WTC11 (cell line): Measurements from ENCODE around the gene RAD50. TPM values are rescaled to one million over a fixed set of nuclear protein-coding genes. Genes with fewer than 3 reads are reported as not detected.

ENCODE experiments used
- ATAC-seq: fragments of 200-7000 bp; cut with Tn5 transposase; 2 replicates; pipeline ENCODE4 v1.10.0; 2021; ENCODE audit warnings: mild to moderate bottlenecking, moderate library complexity
- CTCF ChIA-PET: fragments of 300-600 bp; sonication (Branson Sonifier 250); formaldehyde crosslinking; loops from one replicate; lab custom pipeline; 2021; ENCODE audit warnings: antibody characterized with exemption; lab: Charles Lee
- POLR2A ChIA-PET: fragments of 350-600 bp; sonication (Branson Sonifier 250); formaldehyde crosslinking; loops from one replicate; lab custom pipeline; 2021; ENCODE audit warnings: antibody characterized with exemption; lab: Charles Lee
- DNase-seq: peaks from one replicate; pipeline ENCODE4 v3.0.0; 2021; ENCODE audit warnings: low spot score
- H3K27ac Mint-ChIP-seq: 2 replicates; pipeline ENCODE4 v1.8.0; 2021; ENCODE audit warnings: mixed read lengths
- H3K27me3 Mint-ChIP-seq: 2 replicates; pipeline ENCODE4 v1.8.0; 2021; ENCODE audit warnings: low read depth, mild to moderate bottlenecking, moderate library complexity, mixed read lengths
- H3K36me3 Mint-ChIP-seq: 2 replicates; pipeline ENCODE4 v1.8.0; 2021; ENCODE audit warnings: mixed read lengths
- H3K4me1 Mint-ChIP-seq: 2 replicates; pipeline ENCODE4 v1.8.0; 2022; ENCODE audit warnings: mixed read lengths
- H3K4me3 Mint-ChIP-seq: 2 replicates; pipeline ENCODE4 v1.8.0; 2021; ENCODE audit warnings: mild to moderate bottlenecking, moderate library complexity, mixed read lengths
- H3K9me3 Mint-ChIP-seq: 2 replicates; pipeline ENCODE4 v1.8.0; 2021; ENCODE audit warnings: mixed read lengths
- CREM ChIP-seq: sonication (generic); formaldehyde crosslinking; IDR thresholded peaks from 2 replicates; pipeline ENCODE4 v1.8.1; 2022; ENCODE audit warnings: mild to moderate bottlenecking, missing genetic modification reagents, moderate library complexity
- ELF4 ChIP-seq: sonication (generic); formaldehyde crosslinking; IDR thresholded peaks from 2 replicates; pipeline ENCODE4 v1.8.1; 2022; ENCODE audit warnings: low read depth, mild to moderate bottlenecking, moderate library complexity, missing genetic modification reagents
- FOXP1 ChIP-seq: sonication (generic); formaldehyde crosslinking; IDR thresholded peaks from 2 replicates; pipeline ENCODE4 v1.8.0; 2022; ENCODE audit warnings: missing genetic modification reagents, mild to moderate bottlenecking, moderate library complexity, borderline replicate concordance
- GABPB1 ChIP-seq: sonication (generic); formaldehyde crosslinking; IDR thresholded peaks from 2 replicates; pipeline ENCODE4 v1.8.1; 2023; ENCODE audit warnings: mild to moderate bottlenecking, missing genetic modification reagents
- IRF1 ChIP-seq: sonication (generic); formaldehyde crosslinking; IDR thresholded peaks from 2 replicates; pipeline ENCODE4 v1.8.0; 2023; ENCODE audit warnings: missing genetic modification reagents
- IRF2 ChIP-seq: sonication (generic); formaldehyde crosslinking; IDR thresholded peaks from 2 replicates; pipeline ENCODE4 v1.8.0; 2022; ENCODE audit warnings: low read depth, missing genetic modification reagents, borderline replicate concordance
- NFE2L1 ChIP-seq: sonication (generic); formaldehyde crosslinking; IDR thresholded peaks from 2 replicates; pipeline ENCODE4 v1.8.1; 2023; ENCODE audit warnings: missing genetic modification reagents
- NFYB ChIP-seq: sonication (generic); formaldehyde crosslinking; conservative IDR thresholded peaks from 2 replicates; pipeline ENCODE4 v1.8.0; 2022; ENCODE audit warnings: low read depth, missing genetic modification reagents
- NR2C2 ChIP-seq: sonication (generic); formaldehyde crosslinking; IDR thresholded peaks from 2 replicates; pipeline ENCODE4 v1.8.0; 2022; ENCODE audit warnings: mild to moderate bottlenecking, missing genetic modification reagents
- OVOL2 ChIP-seq: fragments of 250-450 bp; sonication (Bioruptor Pico); IDR thresholded peaks from 2 replicates; pipeline ENCODE4 v1.9.0; 2021; ENCODE audit warnings: mild to moderate bottlenecking, borderline replicate concordance
- PREB ChIP-seq: sonication (generic); formaldehyde crosslinking; IDR thresholded peaks from 2 replicates; pipeline ENCODE4 v1.8.1; 2022; ENCODE audit warnings: mild to moderate bottlenecking, missing genetic modification reagents, moderate library complexity, borderline replicate concordance
- RELA ChIP-seq: sonication (generic); formaldehyde crosslinking; IDR thresholded peaks from 2 replicates; pipeline ENCODE4 v1.8.1; 2022; ENCODE audit warnings: missing genetic modification reagents, mild to moderate bottlenecking, borderline replicate concordance
- SOX15 ChIP-seq: fragments of 250-450 bp; sonication (Bioruptor Pico); IDR thresholded peaks from 2 replicates; pipeline ENCODE4 v1.9.0; 2021; ENCODE audit warnings: mild to moderate bottlenecking
- ZMAT4 ChIP-seq: fragments of 250-450 bp; sonication (Bioruptor Pico); IDR thresholded peaks from 2 replicates; pipeline ENCODE4 v1.9.0; 2021; ENCODE audit warnings: mild to moderate bottlenecking
- ZNF219 ChIP-seq: sonication (generic); formaldehyde crosslinking; IDR thresholded peaks from 2 replicates; pipeline ENCODE4 v1.8.0; 2023; ENCODE audit warnings: missing genetic modification reagents, mild to moderate bottlenecking, borderline replicate concordance
- ZNF232 ChIP-seq: sonication (generic); formaldehyde crosslinking; IDR thresholded peaks from 2 replicates; pipeline ENCODE4 v1.8.0; 2022; ENCODE audit warnings: mild to moderate bottlenecking, missing genetic modification reagents
- ZNF423 ChIP-seq: fragments of 250-450 bp; sonication (Bioruptor Pico); IDR thresholded peaks from 2 replicates; pipeline ENCODE4 v2.1.2; 2022; ENCODE audit warnings: mild to moderate bottlenecking, moderate library complexity
- ZSCAN18 ChIP-seq: fragments of 250-450 bp; sonication (Bioruptor Pico); IDR thresholded peaks from 2 replicates; pipeline ENCODE4 v2.1.2; 2022; ENCODE audit warnings: mild to moderate bottlenecking, moderate library complexity
- total RNA-seq: library from RNA; stranded (reverse); gene quantifications from 3 replicates; pipeline ENCODE4 v1.2.3, GENCODE V29; 2021
- TF ChIP-seq, protein P1 (sequence below): sonication (generic); formaldehyde crosslinking; conservative IDR thresholded peaks from 2 replicates; pipeline ENCODE4 v1.8.1; 2022; ENCODE audit warnings: mild to moderate bottlenecking, missing genetic modification reagents
- TF ChIP-seq, protein P2 (sequence below): sonication (generic); formaldehyde crosslinking; IDR thresholded peaks from 2 replicates; pipeline ENCODE4 v1.8.1; 2023; ENCODE audit warnings: mild to moderate bottlenecking, missing genetic modification reagents, moderate library complexity
- TF ChIP-seq, protein P3 (sequence below): sonication (generic); formaldehyde crosslinking; IDR thresholded peaks from 2 replicates; pipeline ENCODE4 v1.8.1; 2023; ENCODE audit warnings: mild to moderate bottlenecking, moderate library complexity, missing genetic modification reagents
- TF ChIP-seq, protein P4 (sequence below): sonication (generic); formaldehyde crosslinking; IDR thresholded peaks from 2 replicates; pipeline ENCODE4 v1.8.1; 2023; ENCODE audit warnings: mild to moderate bottlenecking, missing genetic modification reagents

RAD50 gene
- total RNA-seq, 1 experiment from 2014 or later: 31.1 TPM

DNA sequence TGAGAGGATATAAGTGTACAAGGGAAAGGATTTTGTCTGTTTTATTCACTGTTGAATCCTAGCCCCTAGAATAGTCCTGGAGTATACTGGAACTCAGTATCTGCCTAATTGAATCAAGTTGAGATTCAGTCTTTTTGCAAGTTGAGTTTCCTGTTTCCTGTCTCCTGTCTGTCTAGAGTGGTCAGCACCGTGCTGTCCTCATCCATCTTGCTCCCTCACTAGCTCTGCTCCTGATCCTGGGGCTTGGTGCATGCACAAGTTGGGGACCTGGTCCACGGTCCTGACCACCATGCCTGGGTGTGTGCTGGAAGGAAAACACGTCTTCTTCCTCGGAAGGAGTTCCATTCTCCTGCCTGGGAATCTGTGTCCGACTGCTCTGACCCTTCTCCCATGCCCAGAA lies 16.6 kb upstream of the RAD50 start:
- Mint-ChIP-seq H3K4me3 (no peak overlapping the region), H3K36me3 (no peaks in the 10 kb centered on the region), H3K27ac (no peak overlapping the region), H3K4me1 (0 out of 2 replicates have a peak, but pooled peaks cover 4% of the 10 kb centered on the region), H3K9me3 (no peaks in the 10 kb centered on the region; the same call in 1 of the 2 replicates)
- POLR2A ChIA-PET: no interaction called here
- DNase-seq (no peak), ATAC-seq (no peak; the same call in 1 of the 2 replicates)
- TF ChIP-seq SOX15 (CRISPR knock-in tag) (no peak), ZNF232 (CRISPR knock-in tag) (no peak), NFE2L1 (no peak), NFYB (CRISPR knock-in tag) (no peak), ZSCAN18 (CRISPR knock-in tag) (no peak), CREM (CRISPR knock-in tag) (no peak), ZNF219 (no peak), ELF4 (no peak), GABPB1 (CRISPR knock-in tag) (no peak)
- TF ChIP-seq, protein P1, sequence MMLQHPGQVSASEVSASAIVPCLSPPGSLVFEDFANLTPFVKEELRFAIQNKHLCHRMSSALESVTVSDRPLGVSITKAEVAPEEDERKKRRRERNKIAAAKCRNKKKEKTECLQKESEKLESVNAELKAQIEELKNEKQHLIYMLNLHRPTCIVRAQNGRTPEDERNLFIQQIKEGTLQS (CRISPR knock-in tag): no peak
- TF ChIP-seq, protein P2, sequence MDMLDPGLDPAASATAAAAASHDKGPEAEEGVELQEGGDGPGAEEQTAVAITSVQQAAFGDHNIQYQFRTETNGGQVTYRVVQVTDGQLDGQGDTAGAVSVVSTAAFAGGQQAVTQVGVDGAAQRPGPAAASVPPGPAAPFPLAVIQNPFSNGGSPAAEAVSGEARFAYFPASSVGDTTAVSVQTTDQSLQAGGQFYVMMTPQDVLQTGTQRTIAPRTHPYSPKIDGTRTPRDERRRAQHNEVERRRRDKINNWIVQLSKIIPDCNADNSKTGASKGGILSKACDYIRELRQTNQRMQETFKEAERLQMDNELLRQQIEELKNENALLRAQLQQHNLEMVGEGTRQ: no peak
- TF ChIP-seq, all 79 proteins: peak for 0
- H3K27me3 Mint-ChIP-seq: peaks cover 10% of the 10 kb centered on the region
- CTCF ChIA-PET: interaction anchor here (0.6 kb wide), 1 partner anchor 349 kb away, joined by 4 read pairs; no protein-coding TSS in a partner anchor

DNA sequence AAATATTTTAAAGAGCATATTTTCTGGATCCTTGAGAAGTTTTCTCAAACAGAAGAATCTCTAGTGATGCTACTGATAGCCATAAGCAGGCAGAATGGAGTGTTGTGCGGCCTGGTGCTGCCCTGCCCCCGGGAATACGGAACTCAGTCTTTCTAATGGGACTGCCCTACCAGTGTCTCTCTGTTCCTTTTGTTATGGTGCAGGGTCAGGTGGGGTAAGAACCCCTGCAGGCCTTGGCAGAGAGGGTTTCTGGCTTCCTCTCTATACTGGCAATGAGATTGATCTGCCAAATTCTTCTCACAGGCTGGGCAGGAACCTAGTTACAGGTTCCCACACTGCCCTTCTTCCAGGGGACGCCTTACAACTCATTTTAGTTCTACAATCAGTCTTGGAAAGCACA lies 16.0 kb upstream of the RAD50 start:
- ChIA-PET CTCF (no interaction called here), POLR2A (no interaction called here)
- 0 out of 2 replicates have a peak, but pooled peaks cover 4% of the 10 kb centered on the region for H3K4me1 Mint-ChIP-seq
- H3K27me3 Mint-ChIP-seq: peaks cover 7% of the 10 kb centered on the region; the same call in 1 of the 2 replicates
- H3K4me3 Mint-ChIP-seq: no peak overlapping the region
- peak; percentile 71 for ATAC-seq
- DNase-seq: no peak
- no peak overlapping the region for H3K27ac Mint-ChIP-seq
- no peaks in the 10 kb centered on the region for H3K36me3 Mint-ChIP-seq
- no peaks in the 10 kb centered on the region for H3K9me3 Mint-ChIP-seq
- no peak for TF ChIP-seq FOXP1 (CRISPR knock-in tag)
- no peak for TF ChIP-seq IRF2 (CRISPR knock-in tag)
- TF ChIP-seq, protein P3, sequence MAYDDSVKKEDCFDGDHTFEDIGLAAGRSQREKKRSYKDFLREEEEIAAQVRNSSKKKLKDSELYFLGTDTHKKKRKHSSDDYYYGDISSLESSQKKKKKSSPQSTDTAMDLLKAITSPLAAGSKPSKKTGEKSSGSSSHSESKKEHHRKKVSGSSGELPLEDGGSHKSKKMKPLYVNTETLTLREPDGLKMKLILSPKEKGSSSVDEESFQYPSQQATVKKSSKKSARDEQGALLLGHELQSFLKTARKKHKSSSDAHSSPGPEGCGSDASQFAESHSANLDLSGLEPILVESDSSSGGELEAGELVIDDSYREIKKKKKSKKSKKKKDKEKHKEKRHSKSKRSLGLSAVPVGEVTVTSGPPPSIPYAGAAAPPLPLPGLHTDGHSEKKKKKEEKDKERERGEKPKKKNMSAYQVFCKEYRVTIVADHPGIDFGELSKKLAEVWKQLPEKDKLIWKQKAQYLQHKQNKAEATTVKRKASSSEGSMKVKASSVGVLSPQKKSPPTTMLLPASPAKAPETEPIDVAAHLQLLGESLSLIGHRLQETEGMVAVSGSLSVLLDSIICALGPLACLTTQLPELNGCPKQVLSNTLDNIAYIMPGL: no peak
- TF ChIP-seq, protein P2: no peak
- no peak for TF ChIP-seq RELA

DNA sequence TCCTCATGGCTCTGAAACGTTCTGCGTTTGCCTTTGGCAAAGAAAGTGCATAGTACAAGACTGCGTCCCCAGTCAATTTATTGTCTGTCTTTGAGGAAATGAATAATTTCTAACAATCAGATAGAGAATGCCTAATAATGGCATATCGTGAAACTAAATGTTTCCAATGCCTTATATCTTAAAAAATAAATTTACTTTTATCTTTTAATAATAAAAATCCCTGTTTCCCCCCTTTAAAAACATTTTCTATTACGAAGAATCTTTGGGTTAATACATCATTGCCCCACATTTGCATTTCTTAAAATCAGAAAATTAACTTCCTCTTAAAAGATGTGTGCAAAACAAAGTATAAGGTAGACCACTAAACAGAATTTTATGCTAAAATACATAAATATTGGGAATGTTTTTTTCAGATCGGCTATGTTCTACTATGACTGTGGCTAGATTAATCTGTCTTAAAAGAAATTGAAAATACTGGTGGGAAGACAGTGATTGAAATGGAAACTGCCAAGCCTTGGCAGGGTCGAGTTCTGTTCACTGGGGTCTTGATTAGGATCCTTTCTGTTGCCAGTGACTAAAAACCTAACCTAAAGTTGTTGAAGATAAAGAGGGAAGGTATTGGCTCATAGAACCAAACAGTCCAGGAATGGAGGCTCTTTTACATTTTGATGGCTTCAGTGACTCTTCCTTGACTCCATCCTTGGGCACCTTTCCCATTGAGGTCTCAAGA lies 13.1 kb upstream of the RAD50 start, which contains the start of gene IL5:
IL5 (minus strand) TSS at position 51 of the 730 bp plus-strand sequence; CDS start at position 7, 44 bp downstream.
- H3K36me3 Mint-ChIP-seq: no peaks in the 10 kb centered on the region
- no peaks in the 10 kb centered on the region; the same call in none of the 2 replicates for H3K27me3 Mint-ChIP-seq
- H3K4me3 Mint-ChIP-seq: no peak within 1 kb of the TSS
- POLR2A ChIA-PET: no interaction called here
- CTCF ChIA-PET: no interaction called here
- no peak for DNase-seq
- H3K4me1 Mint-ChIP-seq: 0 out of 2 replicates have a peak, but pooled peaks cover 4% of the 10 kb centered on the region
- H3K9me3 Mint-ChIP-seq: no peaks in the 10 kb centered on the region; the same call in 1 of the 2 replicates
- TF ChIP-seq, protein P4, sequence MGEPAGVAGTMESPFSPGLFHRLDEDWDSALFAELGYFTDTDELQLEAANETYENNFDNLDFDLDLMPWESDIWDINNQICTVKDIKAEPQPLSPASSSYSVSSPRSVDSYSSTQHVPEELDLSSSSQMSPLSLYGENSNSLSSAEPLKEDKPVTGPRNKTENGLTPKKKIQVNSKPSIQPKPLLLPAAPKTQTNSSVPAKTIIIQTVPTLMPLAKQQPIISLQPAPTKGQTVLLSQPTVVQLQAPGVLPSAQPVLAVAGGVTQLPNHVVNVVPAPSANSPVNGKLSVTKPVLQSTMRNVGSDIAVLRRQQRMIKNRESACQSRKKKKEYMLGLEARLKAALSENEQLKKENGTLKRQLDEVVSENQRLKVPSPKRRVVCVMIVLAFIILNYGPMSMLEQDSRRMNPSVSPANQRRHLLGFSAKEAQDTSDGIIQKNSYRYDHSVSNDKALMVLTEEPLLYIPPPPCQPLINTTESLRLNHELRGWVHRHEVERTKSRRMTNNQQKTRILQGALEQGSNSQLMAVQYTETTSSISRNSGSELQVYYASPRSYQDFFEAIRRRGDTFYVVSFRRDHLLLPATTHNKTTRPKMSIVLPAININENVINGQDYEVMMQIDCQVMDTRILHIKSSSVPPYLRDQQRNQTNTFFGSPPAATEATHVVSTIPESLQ (CRISPR knock-in tag): no peak
- TF ChIP-seq NR2C2 (CRISPR knock-in tag) (no peak), OVOL2 (CRISPR knock-in tag) (no peak), IRF1 (CRISPR knock-in tag) (no peak), ZMAT4 (CRISPR knock-in tag) (no peak), ZNF423 (CRISPR knock-in tag) (no peak), PREB (no peak)
- TF ChIP-seq, protein P1 (CRISPR knock-in tag): no peak
- ATAC-seq: no peak
- H3K27ac Mint-ChIP-seq: no peak within 1 kb of the TSS
